ENCODE data around the gene TMUB2.

Gene TMUB2

GRCh38 chr17:44190481-44190880 lies 3.7 kb downstream of the TMUB2 start:
- Histone ChIP-seq H3K9me3 (ENCODE audit: insufficient read depth, low read depth, low read length) (no peaks in the 10 kb centered on the region), H3K9me2 (replicated peaks; ENCODE audit: low read depth, low read length) (no peaks in the 10 kb centered on the region), H3K36me3 (ENCODE audit: insufficient read depth, low read length) (peaks cover 32% of the 10 kb centered on the region; the same call in 1 of the 2 replicates), H3K27me3 (ENCODE audit: insufficient read depth, low read length, poor library complexity, severe bottlenecking) (no peaks in the 10 kb centered on the region), H3K79me2 (ENCODE audit: insufficient read depth, low read length) (peaks cover 40% of the 10 kb centered on the region), H3K4me3 (ENCODE audit: low read length, poor library complexity, severe bottlenecking) (no peak overlapping the region), H3K4me1 (ENCODE audit: insufficient read depth, low read length, poor library complexity, severe bottlenecking) (peaks cover 12% of the 10 kb centered on the region), H3K4me2 (ENCODE audit: low read depth, low read length, poor library complexity, severe bottlenecking) (no peak overlapping the region), H4K20me1 (ENCODE audit: insufficient read depth, low read length, poor library complexity, severe bottlenecking) (peaks cover 9% of the 10 kb centered on the region), H2AFZ (ENCODE audit: low read length) (no peak overlapping the region), H3K9ac (ENCODE audit: low read depth, low read length, poor library complexity, severe bottlenecking) (no peak overlapping the region), H3F3A (ENCODE audit: low read depth) (peaks cover 3% of the 10 kb centered on the region; the same call in 1 of the 2 replicates)
- TF ChIP-seq EZH2phosphoT487 (IDR thresholded peaks at IDR 0.05; ENCODE audit: borderline replicate concordance) (no peak), CTCF (conservative IDR thresholded peaks at IDR 0.05; ENCODE audit: low read length) (no peak)

DNA sequence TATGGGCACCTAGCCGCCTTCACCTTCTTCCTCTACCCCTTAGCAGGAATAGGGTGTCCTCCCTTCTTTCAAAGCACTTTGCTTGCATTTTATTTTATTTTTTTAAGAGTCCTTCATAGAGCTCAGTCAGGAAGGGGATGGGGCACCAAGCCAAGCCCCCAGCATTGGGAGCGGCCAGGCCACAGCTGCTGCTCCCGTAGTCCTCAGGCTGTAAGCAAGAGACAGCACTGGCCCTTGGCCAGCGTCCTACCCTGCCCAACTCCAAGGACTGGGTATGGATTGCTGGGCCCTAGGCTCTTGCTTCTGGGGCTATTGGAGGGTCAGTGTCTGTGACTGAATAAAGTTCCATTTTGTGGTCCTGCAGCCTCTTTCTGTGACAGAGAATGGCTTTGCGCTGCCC lies 4.6 kb downstream of the TMUB2 start:
- H3K79me2 ChIP-seq (ENCODE audit: insufficient read depth, low read length) = peaks cover 37% of the 10 kb centered on the region
- no peak overlapping the region for H3K9ac ChIP-seq (ENCODE audit: low read depth, low read length, poor library complexity, severe bottlenecking)
- peaks cover under 1% of the 10 kb centered on the region; the same call in 1 of the 2 replicates for H3F3A ChIP-seq (ENCODE audit: low read depth)
- H3K36me3 ChIP-seq (ENCODE audit: insufficient read depth, low read length) = peaks cover 36% of the 10 kb centered on the region; the same call in 1 of the 2 replicates
- H3K9me3 ChIP-seq (ENCODE audit: insufficient read depth, low read depth, low read length) = no peaks in the 10 kb centered on the region
- TF ChIP-seq EZH2phosphoT487 (IDR thresholded peaks at IDR 0.05; ENCODE audit: borderline replicate concordance) (no peak), CTCF (conservative IDR thresholded peaks at IDR 0.05; ENCODE audit: low read length) (no peak)
- no peaks in the 10 kb centered on the region for H3K9me2 ChIP-seq (replicated peaks; ENCODE audit: low read depth, low read length)
- no peak overlapping the region for H3K4me2 ChIP-seq (ENCODE audit: low read depth, low read length, poor library complexity, severe bottlenecking)
- H3K4me3 ChIP-seq (ENCODE audit: low read length, poor library complexity, severe bottlenecking) = no peak overlapping the region
- H2AFZ ChIP-seq (ENCODE audit: low read length) = no peak overlapping the region
- H3K27me3 ChIP-seq (ENCODE audit: insufficient read depth, low read length, poor library complexity, severe bottlenecking) = no peaks in the 10 kb centered on the region
- peaks cover 10% of the 10 kb centered on the region for H3K4me1 ChIP-seq (ENCODE audit: insufficient read depth, low read length, poor library complexity, severe bottlenecking)
- H4K20me1 ChIP-seq (ENCODE audit: insufficient read depth, low read length, poor library complexity, severe bottlenecking) = peaks cover 9% of the 10 kb centered on the region

GRCh38 chr17:44191941-44192496 lies 5.2 kb downstream of the TMUB2 start:
- Histone ChIP-seq H3F3A (ENCODE audit: low read depth) (no peaks in the 10 kb centered on the region), H2AFZ (ENCODE audit: low read length) (no peak overlapping the region), H3K9me3 (ENCODE audit: insufficient read depth, low read depth, low read length) (no peaks in the 10 kb centered on the region), H3K79me2 (ENCODE audit: insufficient read depth, low read length) (peaks cover 44% of the 10 kb centered on the region), H3K9me2 (replicated peaks; ENCODE audit: low read depth, low read length) (no peaks in the 10 kb centered on the region), H3K9ac (ENCODE audit: low read depth, low read length, poor library complexity, severe bottlenecking) (no peak overlapping the region), H3K4me1 (ENCODE audit: insufficient read depth, low read length, poor library complexity, severe bottlenecking) (peaks cover 13% of the 10 kb centered on the region), H4K20me1 (ENCODE audit: insufficient read depth, low read length, poor library complexity, severe bottlenecking) (peaks cover 13% of the 10 kb centered on the region), H3K27me3 (ENCODE audit: insufficient read depth, low read length, poor library complexity, severe bottlenecking) (no peaks in the 10 kb centered on the region), H3K4me3 (ENCODE audit: low read length, poor library complexity, severe bottlenecking) (no peak overlapping the region), H3K4me2 (ENCODE audit: low read depth, low read length, poor library complexity, severe bottlenecking) (no peak overlapping the region), H3K36me3 (ENCODE audit: insufficient read depth, low read length) (peaks cover 36% of the 10 kb centered on the region; the same call in 1 of the 2 replicates)
- TF ChIP-seq CTCF (conservative IDR thresholded peaks at IDR 0.05; ENCODE audit: low read length) (no peak), EZH2phosphoT487 (IDR thresholded peaks at IDR 0.05; ENCODE audit: borderline replicate concordance) (no peak)

All from Loucy (cell line).